HepG2 (cell line): ENCODE measurements around the gene PCDHGB1. TPM values are rescaled to one million over a fixed set of nuclear protein-coding genes. Genes with fewer than 3 reads are reported as not detected.

Source experiments
- CEBPZ ChIP-seq: IDR thresholded peaks from 2 replicates; pipeline ENCODE4 v1.6.1; 2012; ENCODE audit warnings: low read length, improper control_type of control experiment
- ERF ChIP-seq: IDR thresholded peaks from 2 replicates; pipeline ENCODE4 v1.6.1; 2018; ENCODE audit warnings: missing biosample characterization, missing genetic modification reagents
- HHEX ChIP-seq: IDR thresholded peaks from 2 replicates; pipeline ENCODE4 v1.6.1; 2016; ENCODE audit warnings: control low read depth
- HNRNPK ChIP-seq: fragments of 200-400 bp; formaldehyde crosslinking; IDR thresholded peaks from 2 replicates; pipeline ENCODE4 v1.6.1; 2018; ENCODE audit warnings: low read length, low read depth, moderate library complexity, mild to moderate bottlenecking; ENCODE audit not compliant: poor library complexity, severe bottlenecking
- IRX3 ChIP-seq: sonication (generic); formaldehyde crosslinking; IDR thresholded peaks from 2 replicates; pipeline ENCODE4 v1.8.1; 2023; ENCODE audit warnings: mild to moderate bottlenecking, low read depth, missing genetic modification reagents, borderline replicate concordance
- MED8 ChIP-seq: sonication (generic); formaldehyde crosslinking; IDR thresholded peaks from 2 replicates; pipeline ENCODE4 v1.8.1; 2023; ENCODE audit warnings: mild to moderate bottlenecking, missing genetic modification reagents; ENCODE audit not compliant: insufficient replicate concordance
- PAF1 ChIP-seq: IDR thresholded peaks from 2 replicates; pipeline ENCODE4 v1.6.1; 2016; ENCODE audit warnings: missing genetic modification reagents, missing compliant biosample characterization
- PHB2 ChIP-seq: fragments of 450-650 bp; IDR thresholded peaks from 2 replicates; pipeline ENCODE4 v1.6.1; 2018; ENCODE audit not compliant: partially characterized antibody
- RFX3 ChIP-seq: IDR thresholded peaks from 2 replicates; pipeline ENCODE4 v1.6.1; 2016; ENCODE audit warnings: missing biosample characterization, missing genetic modification reagents
- SKI ChIP-seq: fragments of 450-650 bp; IDR thresholded peaks from one replicate; pipeline ENCODE4 v1.6.1; 2018; ENCODE audit warnings: mild to moderate bottlenecking; ENCODE audit not compliant: partially characterized antibody
- SNAPC2 ChIP-seq: sonication (generic); formaldehyde crosslinking; IDR thresholded peaks from 2 replicates; pipeline ENCODE4 v1.8.1; 2022; ENCODE audit warnings: mild to moderate bottlenecking, missing genetic modification reagents
- U2AF2 ChIP-seq: fragments of 200-400 bp; formaldehyde crosslinking; IDR thresholded peaks from 2 replicates; pipeline ENCODE4 v1.6.1; 2017; ENCODE audit warnings: low read depth, mild to moderate bottlenecking, low read length
- ZFP36L1 ChIP-seq: sonication (generic); formaldehyde crosslinking; IDR thresholded peaks from 2 replicates; pipeline ENCODE4 v1.8.0; 2022; ENCODE audit warnings: mild to moderate bottlenecking, missing genetic modification reagents, moderate library complexity
- ZFP62 ChIP-seq: sonication (generic); formaldehyde crosslinking; IDR thresholded peaks from 2 replicates; pipeline ENCODE4 v1.4.0; 2020; ENCODE audit warnings: missing genetic modification reagents
- ZNF160 ChIP-seq: sonication (generic); formaldehyde crosslinking; IDR thresholded peaks from 2 replicates; pipeline ENCODE4 v1.8.0; 2022; ENCODE audit warnings: mild to moderate bottlenecking, inconsistent platforms, missing genetic modification reagents
- ZNF343 ChIP-seq: sonication (generic); formaldehyde crosslinking; IDR thresholded peaks from 2 replicates; pipeline ENCODE4 v1.4.0; 2020; ENCODE audit warnings: mild to moderate bottlenecking, missing genetic modification reagents
- ZNF513 ChIP-seq: sonication (generic); formaldehyde crosslinking; conservative IDR thresholded peaks from 2 replicates; pipeline ENCODE4 v1.5.0; 2020; ENCODE audit warnings: missing genetic modification reagents
- ZNF597 ChIP-seq: sonication (generic); formaldehyde crosslinking; IDR thresholded peaks from 2 replicates; pipeline ENCODE4 v1.5.0; 2020; ENCODE audit warnings: missing genetic modification reagents
- polyA plus RNA-seq, 8 experiments: library from polyadenylated mRNA; depleted of rRNA in 3 of 8; stranded (reverse) in 7 of 8; unstranded in 1 of 8; fragments of >200 nt; fragmentation: Illumina TruSeq in 4 of 8; extraction: Trizol in 4 of 8; gene quantifications; 2 replicates each; pipeline versions ENCODE4 v1.2.1 to v1.2.3, GENCODE V29; 2011 to 2016; ENCODE audit warnings: low read depth in 4 of 8, missing spikeins in 1 of 8, mixed read lengths in 1 of 8; ENCODE audit not compliant: insufficient read depth in 1 of 8
- total RNA-seq, 5 experiments: library from RNA; depleted of rRNA; stranded (reverse); fragments of >200 nt; fragmentation: Illumina TruSeq; extraction: Trizol; gene quantifications; 2 replicates each; pipeline ENCODE4 v1.2.3, GENCODE V29; 2016; ENCODE audit warnings: low read depth in 1 of 5
- TF ChIP-seq, protein P1 (sequence below): sonication (generic); formaldehyde crosslinking; IDR thresholded peaks from 2 replicates; pipeline ENCODE4 v1.5.0; 2020; ENCODE audit warnings: missing genetic modification reagents
- TF ChIP-seq, protein P2 (sequence below): sonication (generic); formaldehyde crosslinking; IDR thresholded peaks from 2 replicates; pipeline ENCODE4 v1.4.0; 2020; ENCODE audit warnings: mild to moderate bottlenecking, missing genetic modification reagents

The PCDHGB1 gene
- total and polyA plus RNA-seq, 2 of the 13 experiments (the other 11 are each of a cell fraction or from before 2014, with no cell fraction given), result 1.0 to 2.6 TPM

DNA sequence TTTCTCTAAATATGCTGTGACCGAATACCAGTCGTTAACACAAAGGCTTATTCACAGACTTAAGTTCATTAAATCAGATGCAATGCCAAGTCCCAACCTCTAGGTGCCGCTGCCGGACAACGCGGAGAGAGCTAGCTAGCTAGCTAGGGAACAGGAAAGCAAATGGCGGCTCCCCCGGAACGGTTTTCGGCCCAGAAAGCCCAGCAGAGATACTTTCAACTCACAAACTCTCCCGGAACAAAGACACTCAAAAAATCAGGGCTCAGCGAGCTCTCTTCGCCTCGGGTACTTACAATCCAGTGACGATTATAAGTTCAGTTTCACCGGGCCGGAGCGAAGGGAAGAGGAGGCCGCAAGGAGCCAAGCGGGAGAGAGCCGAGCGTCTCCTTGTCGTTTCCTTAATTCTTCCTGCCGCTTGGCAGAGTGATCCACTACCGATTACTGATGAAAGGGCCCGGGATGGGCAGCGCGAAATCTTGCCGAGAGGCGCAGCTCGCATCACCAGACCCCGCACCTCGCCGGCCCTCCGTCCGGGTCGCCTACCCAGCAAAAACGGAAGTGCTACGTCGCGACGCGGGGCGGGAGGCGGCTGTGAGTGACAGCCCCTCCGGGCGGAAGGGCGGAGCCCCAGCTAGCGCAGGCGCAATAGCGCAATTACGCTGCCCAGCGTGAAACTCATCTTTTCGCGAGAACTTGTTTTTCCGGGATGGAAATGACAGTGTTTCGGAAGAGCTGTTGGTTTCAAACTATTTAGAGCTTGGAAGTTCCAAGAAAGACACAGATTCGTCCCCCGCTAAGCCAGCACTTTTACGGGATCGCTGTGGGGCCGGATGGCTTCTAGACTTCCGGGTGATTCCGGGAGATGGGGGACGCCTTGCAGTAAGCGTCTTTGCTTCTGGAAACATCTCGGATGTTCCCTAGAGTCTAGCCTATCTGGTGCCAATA lies 29.4 kb upstream of the PCDHGB1 start, which contains the start of gene TAF7 (continued):
- TF ChIP-seq, protein P1, sequence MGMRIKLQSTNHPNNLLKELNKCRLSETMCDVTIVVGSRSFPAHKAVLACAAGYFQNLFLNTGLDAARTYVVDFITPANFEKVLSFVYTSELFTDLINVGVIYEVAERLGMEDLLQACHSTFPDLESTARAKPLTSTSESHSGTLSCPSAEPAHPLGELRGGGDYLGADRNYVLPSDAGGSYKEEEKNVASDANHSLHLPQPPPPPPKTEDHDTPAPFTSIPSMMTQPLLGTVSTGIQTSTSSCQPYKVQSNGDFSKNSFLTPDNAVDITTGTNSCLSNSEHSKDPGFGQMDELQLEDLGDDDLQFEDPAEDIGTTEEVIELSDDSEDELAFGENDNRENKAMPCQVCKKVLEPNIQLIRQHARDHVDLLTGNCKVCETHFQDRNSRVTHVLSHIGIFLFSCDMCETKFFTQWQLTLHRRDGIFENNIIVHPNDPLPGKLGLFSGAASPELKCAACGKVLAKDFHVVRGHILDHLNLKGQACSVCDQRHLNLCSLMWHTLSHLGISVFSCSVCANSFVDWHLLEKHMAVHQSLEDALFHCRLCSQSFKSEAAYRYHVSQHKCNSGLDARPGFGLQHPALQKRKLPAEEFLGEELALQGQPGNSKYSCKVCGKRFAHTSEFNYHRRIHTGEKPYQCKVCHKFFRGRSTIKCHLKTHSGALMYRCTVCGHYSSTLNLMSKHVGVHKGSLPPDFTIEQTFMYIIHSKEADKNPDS, result no peak
- TF ChIP-seq ZNF160 (CRISPR knock-in tag) (no peak), ZNF513 (CRISPR knock-in tag) (no peak), HHEX (CRISPR knock-in tag) (no peak; the same call in 1 of the 2 replicates), RFX3 (CRISPR knock-in tag) (no peak), ERF (CRISPR knock-in tag) (peak; percentile 85), ZFP36L1 (peak; percentile 76), ZNF597 (CRISPR knock-in tag) (no peak), PHB2 (no peak), U2AF2 (0 out of 2 replicates have a peak, but pooled peaks have one; percentile 30), ZFP62 (CRISPR knock-in tag) (no peak), SKI (no peak), MED8 (CRISPR knock-in tag) (peak; percentile 73), SNAPC2 (no peak), CEBPZ (no peak), PAF1 (no peak), ZNF343 (peak; percentile 71; the same call in 1 of the 2 replicates), IRX3 (CRISPR knock-in tag) (peak; percentile 83; the same call in 1 of the 2 replicates), HNRNPK (no peak)
- TF ChIP-seq, protein P2, sequence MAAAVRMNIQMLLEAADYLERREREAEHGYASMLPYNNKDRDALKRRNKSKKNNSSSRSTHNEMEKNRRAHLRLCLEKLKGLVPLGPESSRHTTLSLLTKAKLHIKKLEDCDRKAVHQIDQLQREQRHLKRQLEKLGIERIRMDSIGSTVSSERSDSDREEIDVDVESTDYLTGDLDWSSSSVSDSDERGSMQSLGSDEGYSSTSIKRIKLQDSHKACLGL, result no peak
